IPS-NIHi11 (cell line): ENCODE data around the gene IRF7.

ENCODE experiments used
- DNase-seq: peaks from one replicate; pipeline ENCODE4 v3.0.0; 2012; ENCODE audit warnings: mixed read lengths, low spot score

The IRF7 gene

DNA sequence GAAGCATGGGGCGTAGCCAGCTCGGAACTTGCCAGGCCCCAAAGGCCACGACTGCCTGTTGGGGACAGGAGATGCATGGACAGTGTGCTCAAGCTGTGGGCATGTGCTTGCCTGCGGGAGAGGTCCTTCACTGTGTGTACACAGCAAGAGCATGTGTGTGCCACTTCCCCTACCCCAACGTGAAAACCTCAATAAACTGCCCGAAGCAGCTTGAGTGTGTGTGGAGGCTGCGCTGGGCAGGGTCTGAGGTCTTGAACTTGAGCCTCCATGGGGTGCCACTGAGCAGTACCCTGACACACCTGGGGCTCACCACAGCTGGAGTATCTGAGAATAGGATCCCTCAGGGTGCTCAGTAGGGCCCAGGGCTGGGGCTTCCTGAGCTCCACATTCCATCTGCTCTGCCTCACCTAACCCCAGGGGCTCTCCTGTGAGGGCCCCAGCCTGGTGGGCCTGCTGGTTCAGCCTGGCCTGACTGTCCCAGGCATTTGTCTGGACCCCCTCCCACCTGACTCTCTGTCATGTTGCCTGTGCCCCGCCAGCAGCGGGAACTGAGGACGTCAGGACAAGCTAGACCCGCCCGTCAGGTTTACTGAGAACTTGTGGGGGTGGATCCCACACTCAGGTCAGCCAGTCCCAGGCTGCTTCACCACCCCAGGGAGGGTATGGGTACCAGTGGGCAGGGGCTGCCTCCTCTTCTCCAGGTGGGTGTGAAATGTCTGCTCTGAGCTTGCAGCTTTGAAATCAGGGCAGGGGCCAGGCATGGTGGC, 51.8 kb downstream of the IRF7 start:
- DNase-seq, result no peak

DNA sequence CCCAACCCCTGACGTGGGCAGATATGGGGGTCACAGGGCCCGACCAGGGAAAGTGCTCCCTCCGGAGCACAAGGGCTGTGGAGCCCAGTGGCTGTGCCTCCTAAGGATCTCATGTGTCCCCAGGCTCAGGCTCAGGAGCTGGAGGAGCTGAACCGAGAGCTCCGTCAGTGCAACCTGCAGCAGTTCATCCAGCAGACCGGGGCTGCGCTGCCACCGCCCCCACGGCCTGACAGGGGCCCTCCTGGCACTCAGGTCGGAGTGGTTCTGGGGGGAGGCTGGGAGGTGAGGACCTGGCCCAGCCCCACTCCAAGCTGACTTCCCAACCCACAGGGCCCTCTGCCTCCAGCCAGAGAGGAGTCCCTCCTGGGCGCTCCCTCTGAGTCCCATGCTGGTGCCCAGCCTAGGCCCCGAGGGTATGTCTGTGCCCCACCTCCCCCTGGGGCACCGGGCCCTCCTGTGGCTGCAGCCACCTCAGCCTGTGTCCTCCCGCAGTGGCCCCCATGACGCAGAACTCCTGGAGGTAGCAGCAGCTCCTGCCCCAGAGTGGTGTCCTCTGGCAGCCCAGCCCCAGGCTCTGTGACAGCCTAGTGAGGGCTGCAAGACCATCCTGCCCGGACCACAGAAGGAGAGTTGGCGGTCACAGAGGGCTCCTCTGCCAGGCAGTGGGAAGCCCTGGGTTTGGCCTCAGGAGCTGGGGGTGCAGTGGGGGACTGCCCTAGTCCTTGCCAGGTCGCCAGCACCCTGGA, 52.5 kb downstream of the IRF7 start:
- no peak for DNase-seq
